K562 (cell line): ENCODE results near the gene KIFC3. TPM values are rescaled to one million over a fixed set of nuclear protein-coding genes. Genes with fewer than 3 reads are reported as not detected.

Experiments used
- ATAC-seq: fragments of 200-7000 bp; cut with Tn5 transposase; 3 replicates; pipeline ENCODE4 v1.9.1; 2020; ENCODE audit warnings: moderate library complexity
- BruUV-seq: library from RNA; stranded (reverse); fragments of 400-500 nt; replicated peaks from 2 replicates; lab custom pipeline; 2021; lab: Mats Ljungman, UMichigan
- CTCF ChIA-PET: fragments of 300-600 bp; formaldehyde crosslinking; extraction: SDS; loops from one replicate; lab custom pipeline; 2021; ENCODE audit warnings: low intra/inter-chr PET ratio; lab: Yijun Ruan, JAX
- POLR2A ChIA-PET: fragments of 300-600, 350-650 bp; sonication (Branson Sonifier 250); formaldehyde crosslinking; extraction: SDS; loops from one replicate; lab custom pipeline; 2021; ENCODE audit warnings: antibody characterized with exemption, inconsistent platforms; lab: Yijun Ruan, JAX
- DNase-seq, 4 experiments: peaks; one replicate each; pipeline versions ENCODE4 v3.0.0 to v3.0.0-alpha.2; 2011 to 2018; ENCODE audit warnings: low spot score in 3 of 4, mixed read lengths in 3 of 4; ENCODE audit errors: extremely low read depth in 1 of 4
- FAIRE-seq: peaks from 2 replicates; lab custom pipeline; 2011; peaks lifted over from hg19 to GRCh38; lab: Jason Lieb, UNC
- H2AFZ ChIP-seq: 2 replicates; pipeline ENCODE4 v1.6.0; 2011; ENCODE audit warnings: low read depth, low read length, control low read depth, inconsistent platforms
- H3K27ac ChIP-seq: fragments of 200-600 bp; 3 replicates; pipeline ENCODE4 v1.8.0; 2011; ENCODE audit warnings: low read depth, mild to moderate bottlenecking, control low read depth, inconsistent platforms, low read length, moderate library complexity, mixed read lengths; ENCODE audit errors: extremely low read depth
- H3K27me3 ChIP-seq, 2 experiments: fragments of 300-600 bp in 1 of 2; 2 replicates in 1 of 2; 3 replicates in 1 of 2; pipeline versions ENCODE4 v1.6.0 to v1.8.0; 2011; ENCODE audit warnings: inconsistent platforms in 2 of 2, low read length in 2 of 2, mild to moderate bottlenecking in 1 of 2, mixed read lengths in 1 of 2, moderate library complexity in 1 of 2; ENCODE audit not compliant: control insufficient read depth in 2 of 2, insufficient read depth in 2 of 2
- H3K36me3 ChIP-seq: fragments of 300-600 bp; 3 replicates; pipeline ENCODE4 v1.8.0; 2011; ENCODE audit warnings: mild to moderate bottlenecking, low read length, inconsistent platforms; ENCODE audit not compliant: control insufficient read depth, insufficient read depth
- H3K4me1 ChIP-seq, 2 experiments: fragments of 200-600 bp in 1 of 2; replicated peaks in 1 of 2; 2 replicates in 1 of 2; 3 replicates in 1 of 2; pipeline versions ENCODE4 v1.5.1 to v1.8.0; 2011; ENCODE audit warnings: inconsistent platforms in 2 of 2, low read length in 2 of 2, mild to moderate bottlenecking in 1 of 2, mixed read lengths in 1 of 2, moderate library complexity in 1 of 2; ENCODE audit not compliant: control insufficient read depth in 2 of 2, insufficient read depth in 2 of 2
- H3K4me2 ChIP-seq: 2 replicates; pipeline ENCODE4 v1.6.1; 2011; ENCODE audit warnings: low read length, control low read depth, inconsistent platforms, mixed read lengths; ENCODE audit not compliant: insufficient read depth
- H3K4me3 ChIP-seq: fragments of 200-600 bp; sonication (generic), shearing (Covaris generic); 2 replicates; pipeline ENCODE4 v1.5.1; 2016; ENCODE audit warnings: control low read depth, inconsistent platforms
- H3K79me2 ChIP-seq: fragments of 200-600 bp; 3 replicates; pipeline ENCODE4 v1.8.0; 2011; ENCODE audit warnings: low read length, inconsistent platforms; ENCODE audit not compliant: control insufficient read depth, insufficient read depth
- H3K9ac ChIP-seq, 2 experiments: 2 replicates each; pipeline versions ENCODE4 v1.6.0 to v1.6.1; 2011; ENCODE audit warnings: low read depth in 2 of 2, low read length in 2 of 2, control low read depth in 1 of 2, inconsistent platforms in 1 of 2, mild to moderate bottlenecking in 1 of 2, mixed read lengths in 1 of 2; ENCODE audit not compliant: insufficient read depth in 1 of 2
- H3K9me1 ChIP-seq: one replicate; pipeline ENCODE4 v1.6.0; 2011; ENCODE audit warnings: inconsistent platforms, mild to moderate bottlenecking, low read length, moderate library complexity; ENCODE audit not compliant: control insufficient read depth, insufficient read depth
- H3K9me3 ChIP-seq: replicated peaks from 2 replicates; pipeline ENCODE4 v1.5.1; 2011; ENCODE audit warnings: low read depth, low read length, inconsistent platforms; ENCODE audit not compliant: control insufficient read depth, insufficient read depth
- H4K20me1 ChIP-seq: replicated peaks from 2 replicates; pipeline ENCODE4 v1.6.1; 2011; ENCODE audit warnings: low read length, inconsistent platforms, mixed read lengths; ENCODE audit not compliant: control insufficient read depth, insufficient read depth
- ATF1 ChIP-seq, 2 experiments: fragments of 450-650 bp in 1 of 2; IDR thresholded peaks; 2 replicates each; pipeline ENCODE4 v1.6.1; 2016; ENCODE audit warnings: missing compliant biosample characterization in 1 of 2, missing genetic modification characterization in 1 of 2
- CBFA2T2 ChIP-seq: fragments of 450-650 bp; conservative IDR thresholded peaks from 2 replicates; pipeline ENCODE4 v1.6.1; 2017; ENCODE audit warnings: mild to moderate bottlenecking
- CXXC5 ChIP-seq: fragments of 250-450 bp; sonication (Bioruptor Pico); IDR thresholded peaks from 2 replicates; pipeline ENCODE4 v1.8.0; 2022; ENCODE audit warnings: inconsistent platforms, mild to moderate bottlenecking, moderate library complexity
- ESRRA ChIP-seq: fragments of 450-650 bp; IDR thresholded peaks from 2 replicates; pipeline ENCODE4 v1.6.1; 2014; ENCODE audit warnings: low read depth, mild to moderate bottlenecking, moderate library complexity, borderline replicate concordance
- FOXK2 ChIP-seq, 2 experiments: fragments of 450-650 bp; IDR thresholded peaks in 1 of 2; conservative IDR thresholded peaks in 1 of 2; 2 replicates each; pipeline ENCODE4 v1.6.1; 2016; ENCODE audit warnings: low read depth in 2 of 2, mild to moderate bottlenecking in 1 of 2
- MCM3 ChIP-seq: fragments of 450-650 bp; IDR thresholded peaks from 2 replicates; pipeline ENCODE4 v1.6.1; 2016
- MITF ChIP-seq: IDR thresholded peaks from 2 replicates; pipeline ENCODE4 v1.6.1; 2014; ENCODE audit warnings: antibody characterized with exemption
- PHF8 ChIP-seq: fragments of 200-600 bp; sonication (generic); IDR thresholded peaks from 2 replicates; pipeline ENCODE4 v1.6.1; 2012; ENCODE audit warnings: mixed run types, mild to moderate bottlenecking, inconsistent platforms, low read length, moderate library complexity, borderline replicate concordance
- SMAD2 ChIP-seq: fragments of 150-350 bp; IDR thresholded peaks from 2 replicates; pipeline ENCODE4 v1.6.1; 2014; ENCODE audit warnings: low read depth, mild to moderate bottlenecking, low read length
- SUPT5H ChIP-seq: fragments of 450-650 bp; IDR thresholded peaks from 2 replicates; pipeline ENCODE4 v1.6.1; 2016
- XRCC5 ChIP-seq: fragments of 200-400 bp; formaldehyde crosslinking; IDR thresholded peaks from 2 replicates; pipeline ENCODE4 v1.6.1; 2017; ENCODE audit warnings: low read depth, mild to moderate bottlenecking, low read length
- ZKSCAN1 ChIP-seq: fragments of 150-350 bp; IDR thresholded peaks from 2 replicates; pipeline ENCODE4 v1.6.1; 2016; ENCODE audit warnings: low read depth, low read length
- ZNF395 ChIP-seq: fragments of 200-800 bp; sonication (Bioruptor generic); IDR thresholded peaks from 2 replicates; pipeline ENCODE4 v1.6.1; 2017; ENCODE audit warnings: missing genetic modification characterization, missing compliant biosample characterization
- WGBS: fragments of 100-300 bp; shearing (Covaris generic); methylation state at CpG from one replicate; pipeline ENCODE4 v1.1.6; 2016; ENCODE audit warnings: low coverage, mixed read lengths; ENCODE audit not compliant: insufficient coverage; ENCODE audit errors: missing lambda C conversion rate; 5-methylcytosine and 5-hydroxymethylcytosine counted together
- in situ Hi-C: fragments of 300-500 bp; cut with MboI; formaldehyde crosslinking; loops from 4 replicates; pipeline ENCODE4 v1.15.0; 2018; ENCODE audit warnings: inconsistent platforms, mixed read lengths
- intact Hi-C: fragments of 100-400 bp; cut with micrococcal nuclease; formaldehyde crosslinking; loops from 2 replicates; pipeline ENCODE4 v1.14.2; 2022
- polyA plus RNA-seq, 8 experiments: library from polyadenylated mRNA; depleted of rRNA in 4 of 8; stranded (reverse) in 5 of 8; unstranded in 3 of 8; fragments of >200 nt; fragmentation: Nextera tagmentation in 2 of 8; fragmentation: Illumina TruSeq in 1 of 8; extraction: Ambion mirVana in 2 of 8; extraction: Trizol in 1 of 8; gene quantifications; 2 replicates each; pipeline versions ENCODE4 v1.2.1 to v1.2.3, GENCODE V29; 2011 to 2014; ENCODE audit warnings: inconsistent platforms in 1 of 8, missing spikeins in 1 of 8
- total RNA-seq, 7 experiments: library from RNA; depleted of rRNA in 6 of 7; stranded (reverse); fragments of >200 nt in 6 of 7; fragmentation: Illumina TruSeq in 2 of 7; extraction: Trizol in 2 of 7; gene quantifications; 2 replicates each; pipeline versions ENCODE4 v1.2.1 to v1.2.3, GENCODE V29; 2011 to 2021; ENCODE audit warnings: low replicate concordance in 1 of 7
- TF ChIP-seq, protein P1 (sequence below), 3 experiments: fragments of 200-800 bp in 1 of 3; sonication (Bioruptor generic) in 1 of 3; sonication (generic) in 1 of 3; formaldehyde crosslinking in 1 of 3; IDR thresholded peaks; 2 replicates each; pipeline versions ENCODE4 v1.6.1 to v1.8.0; 2016 to 2022; ENCODE audit warnings: mild to moderate bottlenecking in 2 of 3, missing compliant biosample characterization in 2 of 3, missing genetic modification characterization in 2 of 3, missing genetic modification reagents in 1 of 3
- TF ChIP-seq, protein P2 (sequence below): fragments of 250-450 bp; sonication (Bioruptor Pico); IDR thresholded peaks from 2 replicates; pipeline ENCODE4 v1.8.0; 2022; ENCODE audit warnings: inconsistent platforms

Gene KIFC3
- total and polyA plus RNA-seq, 9 of the 15 experiments (the other 6 are each of a cell fraction or from before 2014, with no cell fraction given): 0.23 to 105 (median 26.2) TPM

- FAIRE-seq (peak; percentile 99), ATAC-seq (peak; percentile 96), DNase-seq (peak; percentile 88 to 98 (median 92))
- H3K79me2 ChIP-seq: no peaks in the 10 kb centered on the region
- in situ Hi-C loops (no loop called here), intact Hi-C loops (no loop called here)
- 6% methylated on average over 13 of the region's 14 CpGs for WGBS
- peaks cover 28 to 32% of the 10 kb centered on the region in 2 experiments; a peak in 4 of 5 replicates for H3K4me1 ChIP-seq
- H3K9ac ChIP-seq: peak overlapping the region; percentile 60 to 87; a peak in 3 of 4 replicates
- H3K36me3 ChIP-seq: no peaks in the 10 kb centered on the region
- no peak overlapping the region for H3K4me3 ChIP-seq
- peak overlapping the region; percentile 77 for H3K4me2 ChIP-seq
- H3K27ac ChIP-seq: peak overlapping the region; percentile 80
- peak overlapping the region; percentile 84 for H2AFZ ChIP-seq
- H3K27me3 ChIP-seq: no peaks in the 10 kb centered on the region
- H3K9me1 ChIP-seq: no peaks in the 10 kb centered on the region
- POLR2A ChIA-PET: interaction anchor here (0.5 to 1.5 kb wide), 11 partner anchors 8 to 408 kb away, joined by 3 to 5 read pairs (median 3); partner anchors contain the start of gene KIFC3
- CTCF ChIA-PET: no interaction called here
- no peaks in the 10 kb centered on the region for H3K9me3 ChIP-seq
- no peaks in the 10 kb centered on the region for H4K20me1 ChIP-seq
- BruUV-seq: no TSS peak
- peak; percentile 97 to 98 for TF ChIP-seq FOXK2 (conservative IDR thresholded peaks at IDR 0.05 in 1 of 2, IDR thresholded peaks at IDR 0.05 in 1 of 2; ENCODE audit: low read depth in 2 of 2)
- TF ChIP-seq CBFA2T2: peak; percentile 59
- peak; percentile 84 for TF ChIP-seq CXXC5 (CRISPR knock-in tag)
- peak; percentile 24; the same call in 1 of the 2 replicates for TF ChIP-seq ZKSCAN1
- peak; percentile 13; the same call in 1 of the 2 replicates for TF ChIP-seq XRCC5
- peak; percentile 49; the same call in 1 of the 2 replicates for TF ChIP-seq PHF8
- TF ChIP-seq SMAD2: no peak
- TF ChIP-seq, protein P1, sequence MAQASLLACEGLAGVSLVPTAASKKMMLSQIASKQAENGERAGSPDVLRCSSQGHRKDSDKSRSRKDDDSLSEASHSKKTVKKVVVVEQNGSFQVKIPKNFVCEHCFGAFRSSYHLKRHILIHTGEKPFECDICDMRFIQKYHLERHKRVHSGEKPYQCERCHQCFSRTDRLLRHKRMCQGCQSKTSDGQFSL (CRISPR knock-in tag; IDR thresholded peaks at IDR 0.05): 0 out of 2 replicates have a peak, but pooled peaks have one; percentile 34
- TF ChIP-seq, protein P1 (tag; IDR thresholded peaks at IDR 0.05): no peak
- peak; percentile 90 for TF ChIP-seq ZNF395 (CRISPR knock-in tag)
- TF ChIP-seq, protein P2, sequence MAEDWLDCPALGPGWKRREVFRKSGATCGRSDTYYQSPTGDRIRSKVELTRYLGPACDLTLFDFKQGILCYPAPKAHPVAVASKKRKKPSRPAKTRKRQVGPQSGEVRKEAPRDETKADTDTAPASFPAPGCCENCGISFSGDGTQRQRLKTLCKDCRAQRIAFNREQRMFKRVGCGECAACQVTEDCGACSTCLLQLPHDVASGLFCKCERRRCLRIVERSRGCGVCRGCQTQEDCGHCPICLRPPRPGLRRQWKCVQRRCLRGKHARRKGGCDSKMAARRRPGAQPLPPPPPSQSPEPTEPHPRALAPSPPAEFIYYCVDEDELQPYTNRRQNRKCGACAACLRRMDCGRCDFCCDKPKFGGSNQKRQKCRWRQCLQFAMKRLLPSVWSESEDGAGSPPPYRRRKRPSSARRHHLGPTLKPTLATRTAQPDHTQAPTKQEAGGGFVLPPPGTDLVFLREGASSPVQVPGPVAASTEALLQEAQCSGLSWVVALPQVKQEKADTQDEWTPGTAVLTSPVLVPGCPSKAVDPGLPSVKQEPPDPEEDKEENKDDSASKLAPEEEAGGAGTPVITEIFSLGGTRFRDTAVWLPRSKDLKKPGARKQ (CRISPR knock-in tag): no peak
- TF ChIP-seq MCM3: no peak
- peak; percentile 86; the same call in 1 of the 2 replicates for TF ChIP-seq ESRRA
- peak; percentile 48; the same call in 1 of the 2 replicates for TF ChIP-seq MITF
- no peak for TF ChIP-seq ATF1 (CRISPR knock-in tag; IDR thresholded peaks at IDR 0.05)
- TF ChIP-seq ATF1 (tag; IDR thresholded peaks at IDR 0.05): peak; percentile 73
- TF ChIP-seq SUPT5H: peak; percentile 76
Observed at GRCh38 chr16:57810197-57811031, 8.1 kb upstream of the KIFC3 start.
